MM.1S (cell line): ENCODE measurements around the gene NEURL1B.

Experiments used
- DNase-seq: peaks from one replicate; pipeline ENCODE4 v3.0.0-alpha.2; 2015
- H2AFZ ChIP-seq: fragments of 300-600 bp; sonication (generic); 2 replicates; pipeline ENCODE4 v1.6.0; 2016; ENCODE audit warnings: antibody characterized with exemption, low read length
- H3F3A ChIP-seq: fragments of 300-600 bp; sonication (generic); 2 replicates; pipeline ENCODE4 v1.6.1; 2016; ENCODE audit warnings: mild to moderate bottlenecking, antibody characterized with exemption, low read length, moderate library complexity, mixed read lengths; ENCODE audit not compliant: insufficient read depth
- H3K27ac ChIP-seq: fragments of 300-600 bp; sonication (generic); 2 replicates; pipeline ENCODE4 v1.5.1; 2016; ENCODE audit warnings: mild to moderate bottlenecking, low read length
- H3K27me3 ChIP-seq: fragments of 300-600 bp; sonication (generic); replicated peaks from 2 replicates; pipeline ENCODE4 v1.6.0; 2016; ENCODE audit warnings: low read length; ENCODE audit not compliant: insufficient read depth
- H3K36me3 ChIP-seq: fragments of 300-600 bp; sonication (generic); replicated peaks from 2 replicates; pipeline ENCODE4 v1.6.1; 2016; ENCODE audit warnings: mild to moderate bottlenecking, low read length, mixed read lengths; ENCODE audit not compliant: insufficient read depth
- H3K4me1 ChIP-seq: fragments of 300-600 bp; sonication (generic); 2 replicates; pipeline ENCODE4 v1.6.1; 2016; ENCODE audit warnings: low read length, mixed read lengths
- H3K4me2 ChIP-seq: fragments of 300-600 bp; sonication (generic); 2 replicates; pipeline ENCODE4 v1.6.0; 2016; ENCODE audit warnings: low read depth, low read length
- H3K4me3 ChIP-seq: fragments of 300-600 bp; sonication (generic); 2 replicates; pipeline ENCODE4 v1.5.1; 2016; ENCODE audit warnings: low read length, mixed read lengths
- H3K79me2 ChIP-seq: fragments of 300-600 bp; sonication (generic); 2 replicates; pipeline ENCODE4 v1.6.1; 2016; ENCODE audit warnings: mixed run types, low read length, mixed read lengths
- H3K9ac ChIP-seq: fragments of 300-600 bp; sonication (generic); 2 replicates; pipeline ENCODE4 v1.6.1; 2016; ENCODE audit warnings: low read length, mixed read lengths
- H3K9me2 ChIP-seq: fragments of 300-600 bp; sonication (generic); replicated peaks from 2 replicates; pipeline ENCODE4 v1.6.1; 2016; ENCODE audit warnings: mild to moderate bottlenecking, low read length, mixed read lengths; ENCODE audit not compliant: insufficient read depth
- H3K9me3 ChIP-seq: fragments of 300-600 bp; sonication (generic); replicated peaks from 2 replicates; pipeline ENCODE4 v1.6.1; 2016; ENCODE audit warnings: mild to moderate bottlenecking, low read length, mixed read lengths; ENCODE audit not compliant: insufficient read depth
- H4K20me1 ChIP-seq: fragments of 300-600 bp; sonication (generic); 2 replicates; pipeline ENCODE4 v1.6.1; 2016; ENCODE audit warnings: mild to moderate bottlenecking, low read length, moderate library complexity, mixed read lengths; ENCODE audit not compliant: insufficient read depth
- CTCF ChIP-seq: fragments of 300-600 bp; sonication (generic); IDR thresholded peaks from 2 replicates; pipeline ENCODE4 v1.5.1; 2016; ENCODE audit warnings: antibody characterized with exemption, low read length, mixed read lengths
- EZH2 ChIP-seq: fragments of 300-600 bp; sonication (generic); optimal IDR thresholded peaks from 2 replicates; pipeline ENCODE3; 2017; ENCODE audit warnings: low read depth, mild to moderate bottlenecking, antibody characterized with exemption, low read length, mixed read lengths
- EZH2phosphoT487 ChIP-seq: fragments of 300-600 bp; sonication (generic); IDR thresholded peaks from 2 replicates; pipeline ENCODE4 v1.6.1; 2018; ENCODE audit warnings: antibody characterized with exemption, low read length

Gene NEURL1B

GRCh38 chr5:172633403-172633970, 7.6 kb upstream of the NEURL1B start:
- Histone ChIP-seq H2AFZ (no peak overlapping the region), H3K79me2 (no peaks in the 10 kb centered on the region), H3K4me1 (peaks cover 16% of the 10 kb centered on the region), H3K27ac (no peak overlapping the region), H3K27me3 (no peaks in the 10 kb centered on the region), H3K9me2 (no peaks in the 10 kb centered on the region), H3F3A (peaks cover 3% of the 10 kb centered on the region; the same call in 1 of the 2 replicates), H3K4me2 (no peak overlapping the region), H3K9me3 (no peaks in the 10 kb centered on the region), H3K9ac (no peak overlapping the region), H3K4me3 (no peak overlapping the region), H4K20me1 (no peaks in the 10 kb centered on the region), H3K36me3 (no peaks in the 10 kb centered on the region)
- TF ChIP-seq EZH2phosphoT487: no peak
- TF ChIP-seq EZH2: no peak
- no peak for TF ChIP-seq CTCF
- no peak for DNase-seq

GRCh38 chr5:172634106-172634899, 6.8 kb upstream of the NEURL1B start:
- H3K9me3 ChIP-seq: no peaks in the 10 kb centered on the region
- no peaks in the 10 kb centered on the region for H3K9me2 ChIP-seq
- H3K4me3 ChIP-seq: no peak overlapping the region
- H3K9ac ChIP-seq: no peak overlapping the region
- no peaks in the 10 kb centered on the region for H3K27me3 ChIP-seq
- peaks cover 5% of the 10 kb centered on the region; the same call in 1 of the 2 replicates for H3F3A ChIP-seq
- no peaks in the 10 kb centered on the region for H3K79me2 ChIP-seq
- H3K27ac ChIP-seq: no peak overlapping the region
- no peak overlapping the region for H3K4me2 ChIP-seq
- no peak overlapping the region for H2AFZ ChIP-seq
- no peaks in the 10 kb centered on the region for H3K36me3 ChIP-seq
- H3K4me1 ChIP-seq: peaks cover 18% of the 10 kb centered on the region
- TF ChIP-seq EZH2 (no peak), CTCF (no peak), EZH2phosphoT487 (no peak)
- no peak for DNase-seq
- no peaks in the 10 kb centered on the region for H4K20me1 ChIP-seq

DNA sequence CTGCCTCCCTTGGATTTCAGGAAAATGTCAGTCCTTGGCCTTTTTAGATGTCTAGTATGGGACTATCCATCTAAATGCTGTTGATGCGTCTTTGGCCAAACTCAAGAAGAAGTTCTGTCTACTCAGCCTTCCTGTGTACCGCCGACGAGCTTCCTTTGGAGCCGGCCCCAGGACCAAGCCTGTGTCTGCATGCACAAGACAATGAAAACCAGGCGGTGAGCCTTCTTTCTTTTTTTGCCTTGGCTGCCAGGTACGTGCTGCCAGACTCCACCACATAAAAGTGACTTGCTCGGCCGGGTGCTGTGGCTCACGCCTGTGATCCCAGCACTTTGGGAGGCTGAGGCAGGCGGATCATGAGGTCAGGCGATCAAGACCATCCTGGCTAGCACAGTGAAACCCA, 6.0 kb upstream of the NEURL1B start:
- Histone ChIP-seq H4K20me1 (no peaks in the 10 kb centered on the region), H3K36me3 (no peaks in the 10 kb centered on the region), H3K9me3 (no peaks in the 10 kb centered on the region), H2AFZ (no peak overlapping the region), H3K4me2 (no peak overlapping the region), H3K79me2 (no peaks in the 10 kb centered on the region), H3K4me3 (no peak overlapping the region), H3K27ac (no peak overlapping the region), H3F3A (peaks cover 5% of the 10 kb centered on the region; the same call in 1 of the 2 replicates), H3K9me2 (no peaks in the 10 kb centered on the region), H3K27me3 (no peaks in the 10 kb centered on the region), H3K4me1 (peaks cover 20% of the 10 kb centered on the region), H3K9ac (no peak overlapping the region)
- no peak for DNase-seq
- TF ChIP-seq CTCF (no peak), EZH2phosphoT487 (no peak), EZH2 (no peak)
